Activated CD4-positive, alpha-beta T cell treated with anti-CD3 and anti-CD28 coated beads, Interleukin-2, amount 10 ng/mL, durations not matched to agents 7 days and 5 days (primary cell): ENCODE data around the gene DHX35. TPM values are rescaled to one million over a fixed set of nuclear protein-coding genes. Genes with fewer than 3 reads are reported as not detected.

Experiments
- CTCF ChIA-PET: fragments of 350-600 bp; sonication (Branson Sonifier 250); formaldehyde crosslinking; loops from one replicate; lab custom pipeline; 2021; ENCODE audit warnings: antibody characterized with exemption; lab: Charles Lee
- POLR2A ChIA-PET: fragments of 350-600 bp; sonication (Branson Sonifier 250); formaldehyde crosslinking; loops from one replicate; lab custom pipeline; 2021; ENCODE audit warnings: antibody characterized with exemption; lab: Charles Lee
- DNase-seq: peaks from one replicate; pipeline ENCODE4 v3.0.0-alpha.2; 2020
- H3K27ac Mint-ChIP-seq: one replicate; pipeline ENCODE4 v1.8.0; 2021; ENCODE audit warnings: mild to moderate bottlenecking, moderate library complexity, mixed read lengths
- H3K27me3 Mint-ChIP-seq: one replicate; pipeline ENCODE4 v1.8.0; 2021; ENCODE audit warnings: mixed read lengths
- H3K36me3 Mint-ChIP-seq: one replicate; pipeline ENCODE4 v1.8.0; 2021; ENCODE audit warnings: low read depth, mixed read lengths
- H3K4me1 Mint-ChIP-seq: one replicate; pipeline ENCODE4 v1.8.0; 2021; ENCODE audit warnings: mixed read lengths
- H3K4me3 Mint-ChIP-seq: one replicate; pipeline ENCODE4 v1.8.0; 2021; ENCODE audit warnings: mild to moderate bottlenecking, moderate library complexity, mixed read lengths
- H3K9me3 Mint-ChIP-seq: one replicate; pipeline ENCODE4 v1.8.0; 2021; ENCODE audit warnings: mixed read lengths
- total RNA-seq, 2 experiments: library from RNA; stranded (reverse); gene quantifications; one replicate each; pipeline ENCODE4 v1.2.3, GENCODE V29; 2021

Gene DHX35
- total RNA-seq, 2 experiments from 2014 or later = 8.8 to 10.3 TPM

- DNase-seq = no peak
- CTCF ChIA-PET = no interaction called here
- H3K27me3 Mint-ChIP-seq = no peaks in the 10 kb centered on the region
Observed at GRCh38 chr20:38968090-38968489, 5.9 kb downstream of the DHX35 start.

DNA sequence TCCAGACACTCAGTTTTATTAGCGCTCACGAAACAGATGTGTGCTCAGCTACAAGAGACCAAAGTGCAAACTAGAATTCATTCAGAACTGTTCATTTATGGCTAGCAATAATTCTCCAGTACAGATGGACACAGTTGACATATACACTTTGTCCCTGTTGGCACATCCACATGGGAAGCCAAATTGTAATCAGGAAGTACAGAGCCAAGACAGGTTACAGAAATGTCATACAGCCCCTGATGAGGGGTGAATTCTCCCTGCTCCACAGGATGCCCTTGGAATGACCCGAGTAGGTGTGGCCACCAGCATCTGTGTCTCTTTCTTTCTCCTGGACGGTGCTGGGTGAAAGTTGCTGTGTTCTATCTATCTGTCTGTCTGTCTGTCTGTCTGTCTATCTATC, 7.6 kb downstream of the DHX35 start:
- no peaks in the 10 kb centered on the region for H3K27me3 Mint-ChIP-seq
- no peak overlapping the region for H3K27ac Mint-ChIP-seq
- no peak overlapping the region for H3K4me3 Mint-ChIP-seq
- ChIA-PET POLR2A (no interaction called here), CTCF (no interaction called here)
- DNase-seq = no peak
- peaks cover 15% of the 10 kb centered on the region for H3K36me3 Mint-ChIP-seq
- H3K9me3 Mint-ChIP-seq = no peaks in the 10 kb centered on the region
- peaks cover 11% of the 10 kb centered on the region for H3K4me1 Mint-ChIP-seq

More at GRCh38 chr20:38968090-38968489, 5.9 kb downstream of the DHX35 start:
- H3K4me3 Mint-ChIP-seq = no peak overlapping the region
- H3K36me3 Mint-ChIP-seq = peaks cover 8% of the 10 kb centered on the region
- peaks cover 19% of the 10 kb centered on the region for H3K4me1 Mint-ChIP-seq
- POLR2A ChIA-PET = no interaction called here
- no peak overlapping the region for H3K27ac Mint-ChIP-seq
- no peaks in the 10 kb centered on the region for H3K9me3 Mint-ChIP-seq

GRCh38 chr20:38970302-38970701, 8.2 kb downstream of the DHX35 start:
- no peak for DNase-seq
- CTCF ChIA-PET = no interaction called here
- POLR2A ChIA-PET = no interaction called here
- no peak overlapping the region for H3K27ac Mint-ChIP-seq
- H3K36me3 Mint-ChIP-seq = peaks cover 17% of the 10 kb centered on the region
- H3K4me1 Mint-ChIP-seq = peaks cover 8% of the 10 kb centered on the region
- no peaks in the 10 kb centered on the region for H3K9me3 Mint-ChIP-seq
- no peaks in the 10 kb centered on the region for H3K27me3 Mint-ChIP-seq
- no peak overlapping the region for H3K4me3 Mint-ChIP-seq

DNA sequence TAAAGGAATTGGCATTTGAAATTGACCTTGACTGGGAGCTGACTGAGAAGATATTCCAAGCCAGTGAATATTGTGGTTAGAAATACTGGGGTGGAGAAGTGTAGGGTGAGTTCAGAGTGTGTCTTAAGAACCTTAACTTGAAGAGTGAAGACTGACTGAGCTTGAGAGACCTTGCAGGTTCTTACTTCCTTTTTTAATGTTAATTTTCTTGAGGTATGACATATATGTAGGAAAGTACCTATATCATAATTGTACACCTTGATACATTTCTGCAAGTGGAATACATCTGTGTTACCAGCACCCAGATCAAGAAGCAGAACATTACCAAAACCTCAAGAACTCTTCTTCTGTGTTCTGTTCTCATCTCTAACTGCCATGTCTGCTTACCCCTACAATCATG, 11.0 kb downstream of the DHX35 start:
- Mint-ChIP-seq H3K4me3 (no peak overlapping the region), H3K27ac (no peak overlapping the region), H3K27me3 (no peaks in the 10 kb centered on the region), H3K9me3 (no peaks in the 10 kb centered on the region), H3K4me1 (peaks cover 8% of the 10 kb centered on the region), H3K36me3 (peaks cover 17% of the 10 kb centered on the region)
- ChIA-PET POLR2A (no interaction called here), CTCF (no interaction called here)
- no peak for DNase-seq

GRCh38 chr20:38973645-38974044, 11.5 kb downstream of the DHX35 start:
- Mint-ChIP-seq H3K4me3 (no peak overlapping the region), H3K4me1 (peaks cover 8% of the 10 kb centered on the region), H3K27ac (no peak overlapping the region), H3K27me3 (no peaks in the 10 kb centered on the region), H3K36me3 (peaks cover 17% of the 10 kb centered on the region), H3K9me3 (no peaks in the 10 kb centered on the region)
- DNase-seq = no peak
- POLR2A ChIA-PET = no interaction called here
- CTCF ChIA-PET = no interaction called here

DNA sequence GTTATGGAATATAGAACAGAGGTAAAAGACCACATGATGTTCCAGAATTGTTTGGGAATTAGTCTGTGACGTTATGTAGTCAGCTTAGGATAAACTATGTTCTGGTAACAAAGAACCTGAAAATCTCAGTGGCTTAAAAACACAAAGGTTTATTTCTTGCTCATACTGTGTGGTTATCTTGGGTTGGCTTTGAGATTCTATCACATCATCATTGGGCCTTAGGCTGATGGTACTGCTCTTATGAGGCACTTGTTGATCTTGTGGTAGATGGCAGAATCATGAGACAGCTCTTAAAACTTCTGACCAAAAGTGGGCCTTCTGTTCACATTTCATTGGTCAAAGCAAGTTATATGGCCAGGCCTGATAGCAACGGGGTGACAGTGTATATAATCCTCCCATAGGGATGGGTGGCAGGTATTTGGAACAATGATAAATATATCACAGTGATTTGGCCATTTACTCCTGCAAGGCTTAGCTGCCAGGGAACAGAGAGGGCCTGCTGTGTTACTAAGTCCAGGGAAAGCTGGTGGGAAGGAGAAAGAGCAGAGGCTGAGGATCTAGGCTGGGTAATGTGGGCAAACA, 13.5 kb downstream of the DHX35 start:
- POLR2A ChIA-PET = no interaction called here
- H3K9me3 Mint-ChIP-seq = no peaks in the 10 kb centered on the region
- H3K27me3 Mint-ChIP-seq = no peaks in the 10 kb centered on the region
- CTCF ChIA-PET = interaction anchor here (0.7 kb wide), 1 partner anchor 9 kb away, joined by 3 read pairs; no protein-coding TSS in a partner anchor
- peaks cover 8% of the 10 kb centered on the region for H3K4me1 Mint-ChIP-seq
- no peak overlapping the region for H3K4me3 Mint-ChIP-seq
- peaks cover 14% of the 10 kb centered on the region for H3K36me3 Mint-ChIP-seq
- DNase-seq = no peak
- H3K27ac Mint-ChIP-seq = no peak overlapping the region

- POLR2A ChIA-PET = interaction anchor here (0.9 kb wide), 1 partner anchor 17 kb away, joined by 3 read pairs; the partner anchor contains the start of gene DHX35
Observed at GRCh38 chr20:38979434-38979833, 17.3 kb downstream of the DHX35 start.

GRCh38 chr20:38979842-38980241, 17.7 kb downstream of the DHX35 start:
- peaks cover 8% of the 10 kb centered on the region for H3K4me1 Mint-ChIP-seq
- no peak for DNase-seq
- no peaks in the 10 kb centered on the region for H3K27me3 Mint-ChIP-seq
- POLR2A ChIA-PET = interaction anchor here (0.9 kb wide), 1 partner anchor 18 kb away, joined by 3 read pairs; the partner anchor contains the start of gene DHX35
- H3K4me3 Mint-ChIP-seq = no peak overlapping the region
- H3K27ac Mint-ChIP-seq = no peak overlapping the region
- peaks cover 9% of the 10 kb centered on the region for H3K36me3 Mint-ChIP-seq
- no peaks in the 10 kb centered on the region for H3K9me3 Mint-ChIP-seq
- CTCF ChIA-PET = interaction anchor here (0.9 to 1.1 kb wide), 3 partner anchors 15 to 101 kb away, joined by 3 to 5 read pairs (median 5); partner anchors contain the start of gene DHX35

More at GRCh38 chr20:38979434-38979833, 17.3 kb downstream of the DHX35 start:
- no peaks in the 10 kb centered on the region for H3K27me3 Mint-ChIP-seq
- no peak for DNase-seq
- peaks cover 12% of the 10 kb centered on the region for H3K36me3 Mint-ChIP-seq
- no peaks in the 10 kb centered on the region for H3K9me3 Mint-ChIP-seq
- no peak overlapping the region for H3K4me3 Mint-ChIP-seq
- CTCF ChIA-PET = interaction anchor here (0.9 to 1.1 kb wide), 2 partner anchors 17 to 101 kb away, joined by 3 to 5 read pairs; partner anchors contain the start of gene DHX35
- peaks cover 11% of the 10 kb centered on the region for H3K4me1 Mint-ChIP-seq
- H3K27ac Mint-ChIP-seq = no peak overlapping the region

- ChIA-PET CTCF (interaction anchor here (0.6 to 1.0 kb wide), 3 partner anchors 22 to 98 kb away, joined by 3 to 5 read pairs (median 4); no protein-coding TSS in a partner anchor), POLR2A (no interaction called here)
- peaks cover 8% of the 10 kb centered on the region for H3K36me3 Mint-ChIP-seq
- no peak overlapping the region for H3K4me3 Mint-ChIP-seq
- H3K27ac Mint-ChIP-seq = no peak overlapping the region
- DNase-seq = no peak
- H3K4me1 Mint-ChIP-seq = peaks cover 14% of the 10 kb centered on the region
- H3K27me3 Mint-ChIP-seq = no peaks in the 10 kb centered on the region
- no peaks in the 10 kb centered on the region for H3K9me3 Mint-ChIP-seq
Observed at GRCh38 chr20:38982291-38982690, 20.1 kb downstream of the DHX35 start.

- POLR2A ChIA-PET = interaction anchor here (1.1 kb wide), 1 partner anchor 12 kb away, joined by 3 read pairs; no protein-coding TSS in a partner anchor
Observed at GRCh38 chr20:38985060-38985459, 22.9 kb downstream of the DHX35 start.

DNA sequence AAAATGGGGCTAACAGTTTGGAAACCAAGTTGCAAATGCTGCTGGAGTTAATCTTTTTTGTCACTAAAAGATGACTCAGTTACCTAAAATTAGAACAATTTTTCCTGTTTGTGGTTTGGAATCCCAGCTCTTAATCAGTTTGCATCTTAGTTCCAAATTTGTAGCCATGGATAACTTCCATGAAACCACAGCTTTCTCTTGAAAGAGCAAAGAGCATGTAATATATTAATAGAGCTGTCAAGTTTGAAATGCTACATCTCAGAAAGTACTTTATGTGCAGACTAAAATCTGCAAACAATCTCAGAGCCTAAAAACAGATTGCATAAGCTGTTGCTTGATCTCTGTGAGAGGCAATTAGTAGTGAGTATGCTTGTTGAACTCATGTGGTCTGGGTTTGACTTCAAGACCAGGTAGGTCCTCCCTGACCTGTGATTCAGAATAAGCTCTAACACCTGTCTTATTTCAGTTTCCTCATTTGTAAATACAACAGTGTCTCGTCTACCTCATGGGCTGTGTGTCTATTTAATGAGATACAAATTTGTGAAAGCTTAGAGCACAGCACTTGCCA, 23.5 kb downstream of the DHX35 start:
- no peak overlapping the region for H3K27ac Mint-ChIP-seq
- H3K27me3 Mint-ChIP-seq = no peaks in the 10 kb centered on the region
- peaks cover 24% of the 10 kb centered on the region for H3K4me1 Mint-ChIP-seq
- ChIA-PET CTCF (interaction anchor here (0.9 to 1.5 kb wide), 3 partner anchors 9 to 60 kb away, joined by 3 read pairs; partner anchors contain the start of gene FAM83D), POLR2A (interaction anchor here (1.1 kb wide), 1 partner anchor 11 kb away, joined by 3 read pairs; no protein-coding TSS in a partner anchor)
- no peak for DNase-seq
- no peak overlapping the region for H3K4me3 Mint-ChIP-seq
- peaks cover 27% of the 10 kb centered on the region for H3K36me3 Mint-ChIP-seq
- no peaks in the 10 kb centered on the region for H3K9me3 Mint-ChIP-seq

More at GRCh38 chr20:38985060-38985459, 22.9 kb downstream of the DHX35 start:
- H3K27ac Mint-ChIP-seq = no peak overlapping the region
- H3K9me3 Mint-ChIP-seq = no peaks in the 10 kb centered on the region
- no peaks in the 10 kb centered on the region for H3K27me3 Mint-ChIP-seq
- peaks cover 26% of the 10 kb centered on the region for H3K36me3 Mint-ChIP-seq
- H3K4me1 Mint-ChIP-seq = peaks cover 24% of the 10 kb centered on the region
- CTCF ChIA-PET = interaction anchor here (1.0 to 1.5 kb wide), 2 partner anchors 10 to 59 kb away, joined by 3 read pairs; partner anchors contain the start of gene FAM83D
- DNase-seq = no peak
- H3K4me3 Mint-ChIP-seq = no peak overlapping the region

- CTCF ChIA-PET = interaction anchor here (1.9 kb wide), 1 partner anchor 35 kb away, joined by 6 read pairs; no protein-coding TSS in a partner anchor
- POLR2A ChIA-PET = no interaction called here
- Mint-ChIP-seq H3K9me3 (no peaks in the 10 kb centered on the region), H3K27me3 (no peaks in the 10 kb centered on the region), H3K4me1 (peaks cover 24% of the 10 kb centered on the region), H3K27ac (no peak overlapping the region), H3K36me3 (peaks cover 27% of the 10 kb centered on the region), H3K4me3 (no peak overlapping the region)
- DNase-seq = no peak
Observed at GRCh38 chr20:38986663-38987062, 24.5 kb downstream of the DHX35 start.

GRCh38 chr20:38987777-38988176, 25.6 kb downstream of the DHX35 start:
- H3K27ac Mint-ChIP-seq = no peak overlapping the region
- no peak for DNase-seq
- no peaks in the 10 kb centered on the region for H3K9me3 Mint-ChIP-seq
- peaks cover 25% of the 10 kb centered on the region for H3K36me3 Mint-ChIP-seq
- H3K4me3 Mint-ChIP-seq = no peak overlapping the region
- CTCF ChIA-PET = interaction anchor here (1.1 to 1.9 kb wide), 2 partner anchors 26 to 34 kb away, joined by 3 to 6 read pairs; partner anchors contain the start of gene DHX35
- peaks cover 17% of the 10 kb centered on the region for H3K4me1 Mint-ChIP-seq
- H3K27me3 Mint-ChIP-seq = no peaks in the 10 kb centered on the region
- POLR2A ChIA-PET = no interaction called here
